Endothelial cell of umbilical vein (primary cell): ENCODE measurements around the gene CD300LG. TPM values are rescaled to one million over a fixed set of nuclear protein-coding genes. Genes with fewer than 3 reads are reported as not detected.

Experiments used
- BruUV-seq: library from RNA; stranded (reverse); fragments of 400-500 nt; replicated peaks from 2 replicates; lab custom pipeline; 2021; lab: Mats Ljungman, UMichigan
- CTCF ChIA-PET: fragments of 300-600, 350-600 bp; sonication (Branson Sonifier 250); formaldehyde crosslinking; loops from one replicate; lab custom pipeline; 2021; ENCODE audit warnings: antibody characterized with exemption, inconsistent platforms; lab: Charles Lee
- POLR2A ChIA-PET: fragments of 300-600, 350-600 bp; sonication (Branson Sonifier 250); formaldehyde crosslinking; loops from one replicate; lab custom pipeline; 2021; ENCODE audit warnings: antibody characterized with exemption, inconsistent platforms; lab: Charles Lee
- DNase-seq: peaks from one replicate; pipeline ENCODE4 v3.0.0-alpha.2; 2011; ENCODE audit warnings: low read depth, low spot score
- FAIRE-seq: peaks from 2 replicates; lab custom pipeline; 2011; peaks lifted over from hg19 to GRCh38; lab: Jason Lieb, UNC
- H2AFZ ChIP-seq: 2 replicates; pipeline ENCODE4 v1.6.0; 2012; ENCODE audit warnings: low read depth, low read length, control low read depth, inconsistent platforms
- H3K27ac ChIP-seq: 2 replicates; pipeline ENCODE4 v1.5.1; 2011; ENCODE audit warnings: low read depth, mild to moderate bottlenecking, control low read depth, low read length, moderate library complexity; ENCODE audit not compliant: insufficient read depth
- H3K27me3 ChIP-seq, 2 experiments: 2 replicates each; pipeline versions ENCODE4 v1.6.0 to v1.6.1; 2011; ENCODE audit warnings: low read length in 2 of 2, mixed read lengths in 1 of 2; ENCODE audit not compliant: control insufficient read depth in 2 of 2, insufficient read depth in 2 of 2
- H3K36me3 ChIP-seq, 2 experiments: 2 replicates in 1 of 2; 3 replicates in 1 of 2; pipeline ENCODE4 v1.5.1; 2011; ENCODE audit warnings: low read length in 2 of 2, mild to moderate bottlenecking in 1 of 2, moderate library complexity in 1 of 2; ENCODE audit not compliant: control insufficient read depth in 2 of 2, insufficient read depth in 2 of 2; ENCODE audit errors: extremely low read depth in 1 of 2
- H3K4me1 ChIP-seq: 3 replicates; pipeline ENCODE4 v1.5.1; 2011; ENCODE audit warnings: mild to moderate bottlenecking, low read length; ENCODE audit not compliant: control insufficient read depth, insufficient read depth; ENCODE audit errors: extremely low read depth
- H3K4me2 ChIP-seq: 2 replicates; pipeline ENCODE4 v1.6.1; 2011; ENCODE audit warnings: low read length, control low read depth, mixed read lengths; ENCODE audit not compliant: insufficient read depth
- H3K4me3 ChIP-seq, 3 experiments: fragments of 200-600 bp in 1 of 3; sonication (generic), shearing (Covaris generic) in 1 of 3; replicated peaks in 1 of 3; 2 replicates each; pipeline ENCODE4 v1.5.1; 2011 to 2016; ENCODE audit warnings: control low read depth in 3 of 3, low read length in 3 of 3, mild to moderate bottlenecking in 2 of 3, inconsistent platforms in 1 of 3, low read depth in 1 of 3, moderate library complexity in 1 of 3; ENCODE audit not compliant: insufficient read depth in 1 of 3
- H3K79me2 ChIP-seq: 2 replicates; pipeline ENCODE4 v1.6.0; 2012; ENCODE audit warnings: low read length, inconsistent platforms; ENCODE audit not compliant: control insufficient read depth, insufficient read depth
- H3K9ac ChIP-seq: replicated peaks from 2 replicates; pipeline ENCODE3; 2011; ENCODE audit warnings: low read length, control low read depth; ENCODE audit not compliant: insufficient read depth; ENCODE audit errors: extremely low read depth
- H3K9me1 ChIP-seq: replicated peaks from 3 replicates; pipeline ENCODE4 v1.6.0; 2011; ENCODE audit warnings: mild to moderate bottlenecking, low read length; ENCODE audit not compliant: control insufficient read depth, insufficient read depth; ENCODE audit errors: extremely low read depth
- H3K9me3 ChIP-seq: replicated peaks from 2 replicates; pipeline ENCODE4 v1.5.1; 2012; ENCODE audit warnings: low read length, inconsistent platforms; ENCODE audit not compliant: control insufficient read depth, insufficient read depth
- H4K20me1 ChIP-seq: replicated peaks from 2 replicates; pipeline ENCODE3; 2011; ENCODE audit warnings: mild to moderate bottlenecking, low read length; ENCODE audit not compliant: control insufficient read depth, insufficient read depth; ENCODE audit errors: extremely low read depth
- CTCF ChIP-seq, 2 donors: IDR thresholded peaks; 1 replicate in 1 of 2; 2 replicates in 1 of 2; pipeline ENCODE4 v1.5.1; 2011; ENCODE audit warnings: low read length in 2 of 2, mild to moderate bottlenecking in 2 of 2, moderate library complexity in 2 of 2, control low read depth in 1 of 2, inconsistent platforms in 1 of 2, low read depth in 1 of 2; ENCODE audit not compliant: insufficient read depth in 1 of 2; ENCODE audit errors: extremely low read depth in 1 of 2
- EZH2 ChIP-seq: IDR thresholded peaks from 2 replicates; pipeline ENCODE4 v1.6.1; 2012; ENCODE audit warnings: borderline replicate concordance, low read depth, mild to moderate bottlenecking, moderate library complexity, low read length, inconsistent platforms; ENCODE audit not compliant: severe bottlenecking
- FOS ChIP-seq: IDR thresholded peaks from 2 replicates; pipeline ENCODE4 v1.6.1; 2011; ENCODE audit warnings: mild to moderate bottlenecking, low read length, moderate library complexity, borderline replicate concordance; ENCODE audit not compliant: insufficient read depth
- GATA2 ChIP-seq: IDR thresholded peaks from 2 replicates; pipeline ENCODE4 v1.7.0; 2011; ENCODE audit warnings: low read depth, mild to moderate bottlenecking, moderate library complexity, mixed read lengths, low read length; ENCODE audit not compliant: insufficient read length, insufficient read depth
- JUN ChIP-seq: IDR thresholded peaks from 2 replicates; pipeline ENCODE4 v1.6.1; 2011; ENCODE audit warnings: borderline replicate concordance, low read depth; ENCODE audit not compliant: insufficient read length, insufficient read depth
- MAX ChIP-seq: IDR thresholded peaks from 2 replicates; pipeline ENCODE4 v1.6.1; 2011; ENCODE audit not compliant: insufficient read depth, insufficient read length
- MYC ChIP-seq: IDR thresholded peaks from one replicate; pipeline ENCODE4 v1.6.1; 2011; ENCODE audit warnings: mild to moderate bottlenecking, low read depth, low read length
- POLR2A ChIP-seq: IDR thresholded peaks from 2 replicates; pipeline ENCODE4 v1.6.1; 2012; ENCODE audit warnings: low read depth, mild to moderate bottlenecking, control low read depth, low read length
- POLR2AphosphoS5 ChIP-seq: IDR thresholded peaks from 2 replicates; pipeline ENCODE4 v1.6.1; 2012; ENCODE audit warnings: low read depth, mild to moderate bottlenecking, control low read depth, low read length, moderate library complexity; ENCODE audit not compliant: insufficient read depth
- dilution Hi-C: fragments of 300-500 bp; cut with MboI; formaldehyde crosslinking; loops from one replicate; pipeline ENCODE4 v1.15.0; 2019; ENCODE audit warnings: low sequenced_read_pairs; ENCODE audit not compliant: extremely low pct_ligation_motif_present
- intact Hi-C: fragments of 100-400 bp; cut with micrococcal nuclease; formaldehyde crosslinking; loops from one replicate; pipeline ENCODE4 v1.10.0; 2022
- polyA plus RNA-seq, 4 experiments: library from polyadenylated mRNA; depleted of rRNA in 3 of 4; stranded (reverse) in 3 of 4; unstranded in 1 of 4; fragments of >200 nt; gene quantifications; 2 replicates each; pipeline versions ENCODE4 v1.2.1 to v1.2.3, GENCODE V29; 2011 to 2012; ENCODE audit warnings: missing spikeins in 1 of 4
- total RNA-seq: library from RNA; stranded (reverse); gene quantifications from 2 replicates; pipeline ENCODE4 v1.2.3, GENCODE V29; 2021

CD300LG gene
- total and polyA plus RNA-seq, 2 donors (not counting 3 experiments of a cell fraction or from before 2014, with no cell fraction given), result not detected

GRCh38 chr17:43818966-43819365, 28.0 kb upstream of the CD300LG start:
- Histone ChIP-seq H3K9me3 (no peaks in the 10 kb centered on the region), H3K27me3 (no peaks in the 10 kb centered on the region), H4K20me1 (no peaks in the 10 kb centered on the region), H3K4me1 (peaks cover 13% of the 10 kb centered on the region), H2AFZ (no peak overlapping the region), H3K4me3 (no peak overlapping the region), H3K9ac (no peak overlapping the region), H3K4me2 (no peak overlapping the region), H3K36me3 (peaks cover 0 to 6% of the 10 kb centered on the region in 2 experiments), H3K79me2 (no peaks in the 10 kb centered on the region), H3K9me1 (no peaks in the 10 kb centered on the region), H3K27ac (no peak overlapping the region)
- no TSS peak for BruUV-seq
- dilution Hi-C loops (no loop called here), intact Hi-C loops (no loop called here)
- no peak for FAIRE-seq
- ChIA-PET CTCF (interaction anchor here (1.1 to 4.0 kb wide), 3 partner anchors 22 to 29 kb away, joined by 3 to 21 read pairs (median 4); partner anchors contain the start of gene CD300LG), POLR2A (no interaction called here)
- DNase-seq, result no peak
- TF ChIP-seq GATA2 (no peak), CTCF (IDR thresholded peaks at IDR 0.05; ENCODE audit: extremely low read depth in 1 of 2, insufficient read depth in 1 of 2, low read depth in 1 of 2, low read length in 2 of 2) (no peak), POLR2AphosphoS5 (no peak), JUN (no peak), MAX (no peak), MYC (no peak), FOS (no peak), POLR2A (no peak), EZH2 (no peak)
